HCT116 (cell line): Measurements from ENCODE around the gene DDHD1.

Experiments
- CEBPB ChIP-seq: IDR thresholded peaks from 2 replicates; pipeline ENCODE4 v1.6.1; 2012; ENCODE audit warnings: low read depth
- EZH2phosphoT487 ChIP-seq: fragments of 200-600 bp; IDR thresholded peaks from 2 replicates; pipeline ENCODE4 v1.6.1; 2018; ENCODE audit warnings: antibody characterized with exemption, borderline replicate concordance
- JUND ChIP-seq: IDR thresholded peaks from 2 replicates; pipeline ENCODE4 v1.6.1; 2012
- MAX ChIP-seq: IDR thresholded peaks from 2 replicates; pipeline ENCODE4 v1.6.1; 2012
- POLR2A ChIP-seq: IDR thresholded peaks from 2 replicates; pipeline ENCODE4 v1.7.0; 2011; ENCODE audit warnings: borderline replicate concordance; ENCODE audit not compliant: insufficient read depth, insufficient read length; ENCODE audit errors: extremely low read depth
- SIN3A ChIP-seq: IDR thresholded peaks from 2 replicates; pipeline ENCODE4 v1.6.1; 2012; ENCODE audit warnings: low read depth
- TF ChIP-seq, protein P1 (sequence below), 3 experiments: fragments of 200-600 bp in 1 of 3; sonication (generic) in 1 of 3; IDR thresholded peaks in 2 of 3; conservative IDR thresholded peaks in 1 of 3; 2 replicates each; pipeline ENCODE4 v1.5.1; 2012 to 2017; ENCODE audit warnings: low read depth in 2 of 3, low read length in 2 of 3, antibody characterized with exemption in 1 of 3, borderline replicate concordance in 1 of 3, control low read depth in 1 of 3, mild to moderate bottlenecking in 1 of 3, mixed read lengths in 1 of 3, mixed run types in 1 of 3, moderate library complexity in 1 of 3; ENCODE audit not compliant: insufficient read depth in 1 of 3
- TF ChIP-seq, protein P2 (sequence below): IDR thresholded peaks from 2 replicates; pipeline ENCODE4 v1.6.1; 2011; ENCODE audit warnings: mild to moderate bottlenecking, low read length, moderate library complexity; ENCODE audit not compliant: insufficient replicate concordance; ENCODE audit errors: extremely low read depth

GRCh38 chr14:53016919-53017318 is 136.2 kb downstream of the DDHD1 start:
- TF ChIP-seq CEBPB (no peak), EZH2phosphoT487 (no peak), MAX (no peak), SIN3A (no peak), JUND (no peak), POLR2A (no peak)
- TF ChIP-seq, protein P1, sequence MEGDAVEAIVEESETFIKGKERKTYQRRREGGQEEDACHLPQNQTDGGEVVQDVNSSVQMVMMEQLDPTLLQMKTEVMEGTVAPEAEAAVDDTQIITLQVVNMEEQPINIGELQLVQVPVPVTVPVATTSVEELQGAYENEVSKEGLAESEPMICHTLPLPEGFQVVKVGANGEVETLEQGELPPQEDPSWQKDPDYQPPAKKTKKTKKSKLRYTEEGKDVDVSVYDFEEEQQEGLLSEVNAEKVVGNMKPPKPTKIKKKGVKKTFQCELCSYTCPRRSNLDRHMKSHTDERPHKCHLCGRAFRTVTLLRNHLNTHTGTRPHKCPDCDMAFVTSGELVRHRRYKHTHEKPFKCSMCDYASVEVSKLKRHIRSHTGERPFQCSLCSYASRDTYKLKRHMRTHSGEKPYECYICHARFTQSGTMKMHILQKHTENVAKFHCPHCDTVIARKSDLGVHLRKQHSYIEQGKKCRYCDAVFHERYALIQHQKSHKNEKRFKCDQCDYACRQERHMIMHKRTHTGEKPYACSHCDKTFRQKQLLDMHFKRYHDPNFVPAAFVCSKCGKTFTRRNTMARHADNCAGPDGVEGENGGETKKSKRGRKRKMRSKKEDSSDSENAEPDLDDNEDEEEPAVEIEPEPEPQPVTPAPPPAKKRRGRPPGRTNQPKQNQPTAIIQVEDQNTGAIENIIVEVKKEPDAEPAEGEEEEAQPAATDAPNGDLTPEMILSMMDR (IDR thresholded peaks at IDR 0.05 in 2 of 3, conservative IDR thresholded peaks at IDR 0.05 in 1 of 3; ENCODE audit: borderline replicate concordance in 1 of 3, insufficient read depth in 1 of 3, low read depth in 2 of 3, low read length in 2 of 3), result no peak
- TF ChIP-seq, protein P2, sequence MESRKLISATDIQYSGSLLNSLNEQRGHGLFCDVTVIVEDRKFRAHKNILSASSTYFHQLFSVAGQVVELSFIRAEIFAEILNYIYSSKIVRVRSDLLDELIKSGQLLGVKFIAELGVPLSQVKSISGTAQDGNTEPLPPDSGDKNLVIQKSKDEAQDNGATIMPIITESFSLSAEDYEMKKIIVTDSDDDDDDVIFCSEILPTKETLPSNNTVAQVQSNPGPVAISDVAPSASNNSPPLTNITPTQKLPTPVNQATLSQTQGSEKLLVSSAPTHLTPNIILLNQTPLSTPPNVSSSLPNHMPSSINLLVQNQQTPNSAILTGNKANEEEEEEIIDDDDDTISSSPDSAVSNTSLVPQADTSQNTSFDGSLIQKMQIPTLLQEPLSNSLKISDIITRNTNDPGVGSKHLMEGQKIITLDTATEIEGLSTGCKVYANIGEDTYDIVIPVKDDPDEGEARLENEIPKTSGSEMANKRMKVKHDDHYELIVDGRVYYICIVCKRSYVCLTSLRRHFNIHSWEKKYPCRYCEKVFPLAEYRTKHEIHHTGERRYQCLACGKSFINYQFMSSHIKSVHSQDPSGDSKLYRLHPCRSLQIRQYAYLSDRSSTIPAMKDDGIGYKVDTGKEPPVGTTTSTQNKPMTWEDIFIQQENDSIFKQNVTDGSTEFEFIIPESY, result no peak
